Measurements from ENCODE around the gene PLA2G1B. TPM values are rescaled to one million over a fixed set of nuclear protein-coding genes. Genes with fewer than 3 reads are reported as not detected.

The PLA2G1B gene
- total RNA-seq, 1 experiment from 2014 or later: not detected

GRCh38 chr12:120350576-120351350, 23.2 kb upstream of the PLA2G1B start:
- intact Hi-C loops (cut with micrococcal nuclease; ENCODE audit: unreplicated experiment): loop anchor here (10.0 kb wide), 1 partner anchor 764 kb away; no protein-coding TSS in a partner anchor

GRCh38 chr12:120347766-120348165, 20.2 kb upstream of the PLA2G1B start:
- CTCF ChIA-PET: no interaction called here

More at GRCh38 chr12:120350576-120351350, 23.2 kb upstream of the PLA2G1B start:
- Histone ChIP-seq H3K36me3 (ENCODE audit: insufficient read depth, low read length, poor library complexity, severe bottlenecking) (no peaks in the 10 kb centered on the region), H3K9me3 (ENCODE audit: low read depth, low read length, poor library complexity, severe bottlenecking) (no peaks in the 10 kb centered on the region), H3K4me3 (ENCODE audit: low read depth, low read length, poor library complexity, severe bottlenecking) (no peak overlapping the region), H3K27me3 (replicated peaks; ENCODE audit: insufficient read depth, low read depth, low read length, poor library complexity) (no peaks in the 10 kb centered on the region), H3K4me1 (ENCODE audit: insufficient read depth, low read length, poor library complexity, severe bottlenecking) (no peaks in the 10 kb centered on the region), H3K27ac (ENCODE audit: low read depth, low read length, poor library complexity, severe bottlenecking) (no peak overlapping the region)
- TF ChIP-seq CTCF (conservative IDR thresholded peaks at IDR 0.05; ENCODE audit: low read depth, low read length) (no peak), EZH2 (IDR thresholded peaks at IDR 0.05; ENCODE audit: borderline replicate concordance, low read depth, low read length, poor library complexity, severe bottlenecking) (no peak)
- BruUV-seq (replicated peaks): no TSS peak
- ChIA-PET POLR2A (ENCODE audit: low non-redundant PET) (no interaction called here), CTCF (no interaction called here)
- DNase-seq (ENCODE audit: low spot score): no peak

GRCh38 chr12:120346681-120347080, 19.1 kb upstream of the PLA2G1B start:
- TF ChIP-seq EZH2 (IDR thresholded peaks at IDR 0.05; ENCODE audit: borderline replicate concordance, low read depth, low read length, poor library complexity, severe bottlenecking): no peak
- 0 out of 2 replicates have a peak, but pooled peaks have one; percentile 12 for TF ChIP-seq CTCF (conservative IDR thresholded peaks at IDR 0.05; ENCODE audit: low read depth, low read length)
- ChIA-PET POLR2A (ENCODE audit: low non-redundant PET) (no interaction called here), CTCF (interaction anchor here (0.6 to 0.9 kb wide), 5 partner anchors 15 to 84 kb away, joined by 4 to 10 read pairs (median 4); partner anchors contain the start of gene RNU4-1)
- intact Hi-C loops (cut with micrococcal nuclease; ENCODE audit: unreplicated experiment): no loop called here
- no peaks in the 10 kb centered on the region for H3K36me3 ChIP-seq (ENCODE audit: insufficient read depth, low read length, poor library complexity, severe bottlenecking)
- no peak overlapping the region for H3K27ac ChIP-seq (ENCODE audit: low read depth, low read length, poor library complexity, severe bottlenecking)
- H3K4me1 ChIP-seq (ENCODE audit: insufficient read depth, low read length, poor library complexity, severe bottlenecking): no peaks in the 10 kb centered on the region
- DNase-seq (ENCODE audit: low spot score): peak; percentile 39
- no peak overlapping the region for H3K4me3 ChIP-seq (ENCODE audit: low read depth, low read length, poor library complexity, severe bottlenecking)
- no TSS peak for BruUV-seq (replicated peaks)
- H3K27me3 ChIP-seq (replicated peaks; ENCODE audit: insufficient read depth, low read depth, low read length, poor library complexity): no peaks in the 10 kb centered on the region
- H3K9me3 ChIP-seq (ENCODE audit: low read depth, low read length, poor library complexity, severe bottlenecking): no peaks in the 10 kb centered on the region

More at GRCh38 chr12:120347766-120348165, 20.2 kb upstream of the PLA2G1B start:
- Histone ChIP-seq H3K27ac (ENCODE audit: low read depth, low read length, poor library complexity, severe bottlenecking) (no peak overlapping the region), H3K4me3 (ENCODE audit: low read depth, low read length, poor library complexity, severe bottlenecking) (no peak overlapping the region), H3K4me1 (ENCODE audit: insufficient read depth, low read length, poor library complexity, severe bottlenecking) (no peaks in the 10 kb centered on the region), H3K9me3 (ENCODE audit: low read depth, low read length, poor library complexity, severe bottlenecking) (no peaks in the 10 kb centered on the region), H3K36me3 (ENCODE audit: insufficient read depth, low read length, poor library complexity, severe bottlenecking) (no peaks in the 10 kb centered on the region), H3K27me3 (replicated peaks; ENCODE audit: insufficient read depth, low read depth, low read length, poor library complexity) (no peaks in the 10 kb centered on the region)
- POLR2A ChIA-PET (ENCODE audit: low non-redundant PET): no interaction called here
- no peak for DNase-seq (ENCODE audit: low spot score)
- intact Hi-C loops (cut with micrococcal nuclease; ENCODE audit: unreplicated experiment): no loop called here
- no TSS peak for BruUV-seq (replicated peaks)
- TF ChIP-seq EZH2 (IDR thresholded peaks at IDR 0.05; ENCODE audit: borderline replicate concordance, low read depth, low read length, poor library complexity, severe bottlenecking) (no peak), CTCF (conservative IDR thresholded peaks at IDR 0.05; ENCODE audit: low read depth, low read length) (no peak)

Measured in A673 (cell line).